Thymus (tissue), 11 donors: ENCODE measurements around the gene CBFA2T2. TPM values are rescaled to one million over a fixed set of nuclear protein-coding genes. Genes with fewer than 3 reads are reported as not detected.

Experiments used
- DNase-seq, 9 donors: peaks; one replicate each; pipeline ENCODE4 v3.0.0-alpha.2; 2013; ENCODE audit warnings: low spot score in 9 of 9, low read depth in 6 of 9, missing footprints in 1 of 9
- H3K27ac ChIP-seq, 2 donors: one replicate each; pipeline ENCODE4 v1.5.1; 2013; ENCODE audit warnings: control low read depth in 1 of 2, low read depth in 1 of 2, low read length in 1 of 2, mild to moderate bottlenecking in 1 of 2, moderate library complexity in 1 of 2
- H3K27me3 ChIP-seq, 2 donors: one replicate each; pipeline ENCODE4 v1.5.1; 2013; ENCODE audit warnings: low read length in 1 of 2; ENCODE audit not compliant: control insufficient read depth in 2 of 2, insufficient read depth in 1 of 2
- H3K36me3 ChIP-seq, 2 donors: one replicate each; pipeline ENCODE4 v1.5.1; 2013; ENCODE audit warnings: low read length in 1 of 2, mild to moderate bottlenecking in 1 of 2, moderate library complexity in 1 of 2; ENCODE audit not compliant: control insufficient read depth in 2 of 2, insufficient read depth in 2 of 2
- H3K4me1 ChIP-seq, 2 donors: one replicate each; pipeline ENCODE4 v1.5.1; 2013; ENCODE audit warnings: low read length in 2 of 2; ENCODE audit not compliant: control insufficient read depth in 2 of 2, insufficient read depth in 2 of 2
- H3K4me3 ChIP-seq, 2 donors: one replicate each; pipeline ENCODE4 v1.5.1; 2013; ENCODE audit warnings: low read length in 2 of 2, control low read depth in 1 of 2, mild to moderate bottlenecking in 1 of 2
- H3K9me3 ChIP-seq, 2 donors: one replicate each; pipeline ENCODE4 v1.5.1; 2013; ENCODE audit warnings: low read length in 1 of 2, mild to moderate bottlenecking in 1 of 2; ENCODE audit not compliant: control insufficient read depth in 2 of 2, insufficient read depth in 1 of 2
- WGBS: extraction: QIAGEN DNeasy Blood & Tissue Kit; methylation state at CpG from one replicate; pipeline ENCODE4 v1.1.7; 2013; 5-methylcytosine and 5-hydroxymethylcytosine counted together
- polyA plus RNA-seq: library from polyadenylated mRNA; stranded (reverse); fragments of 200-250 nt; gene quantifications from one replicate; pipeline ENCODE4 v1.2.3, GENCODE V29; 2013
- total RNA-seq: library from RNA; stranded (reverse); fragments of 120-200 nt; gene quantifications from one replicate; pipeline ENCODE4 v1.2.4, GENCODE V29; 2013
- donor health status: healthy.

The CBFA2T2 gene
- total and polyA plus RNA-seq, 2 donors = 6.4 to 9.1 TPM

- DNase-seq = no peak
- WGBS = 88% methylated on average over 10 of the region's 10 CpGs
- H3K9me3 ChIP-seq = no peaks in the 10 kb centered on the region
- H3K27ac ChIP-seq = no peak overlapping the region
- H3K27me3 ChIP-seq = no peaks in the 10 kb centered on the region
- peaks cover 0 to 4% of the 10 kb centered on the region in 2 donors for H3K4me1 ChIP-seq
- H3K36me3 ChIP-seq = peaks cover 0 to 6% of the 10 kb centered on the region in 2 donors
- no peak overlapping the region for H3K4me3 ChIP-seq
Measured at GRCh38 chr20:33650753-33651561, 161.1 kb downstream of the CBFA2T2 start.

GRCh38 chr20:33651562-33652048, 161.7 kb downstream of the CBFA2T2 start:
- no peak for DNase-seq
- no peak overlapping the region for H3K4me3 ChIP-seq
- peaks cover 0 to 3% of the 10 kb centered on the region in 2 donors for H3K36me3 ChIP-seq
- peaks cover 0 to 4% of the 10 kb centered on the region in 2 donors for H3K4me1 ChIP-seq
- H3K27me3 ChIP-seq = no peaks in the 10 kb centered on the region
- 91% methylated on average over 13 of the region's 13 CpGs for WGBS
- no peak overlapping the region for H3K27ac ChIP-seq
- H3K9me3 ChIP-seq = no peaks in the 10 kb centered on the region

GRCh38 chr20:33653218-33653899, 163.5 kb downstream of the CBFA2T2 start:
- DNase-seq = peak in 5 of 9 donors; percentile 35 to 73 (median 59)
- H3K27ac ChIP-seq = no peak overlapping the region
- peaks cover 0 to 4% of the 10 kb centered on the region in 2 donors for H3K4me1 ChIP-seq
- peaks cover 0 to 3% of the 10 kb centered on the region in 2 donors for H3K36me3 ChIP-seq
- H3K4me3 ChIP-seq = no peak overlapping the region
- WGBS = 65% methylated on average over 16 of the region's 16 CpGs
- H3K9me3 ChIP-seq = no peaks in the 10 kb centered on the region
- H3K27me3 ChIP-seq = no peaks in the 10 kb centered on the region

GRCh38 chr20:33653900-33654596, 164.2 kb downstream of the CBFA2T2 start:
- H3K4me3 ChIP-seq = no peak overlapping the region
- H3K36me3 ChIP-seq = peaks cover 0 to 9% of the 10 kb centered on the region in 2 donors
- H3K9me3 ChIP-seq = no peaks in the 10 kb centered on the region
- peaks cover 0 to 4% of the 10 kb centered on the region in 2 donors for H3K4me1 ChIP-seq
- DNase-seq = no peak
- H3K27me3 ChIP-seq = no peaks in the 10 kb centered on the region
- no peak overlapping the region for H3K27ac ChIP-seq
- 91% methylated on average over 11 of the region's 11 CpGs for WGBS

- DNase-seq = no peak
- no peak overlapping the region for H3K4me3 ChIP-seq
- H3K9me3 ChIP-seq = no peaks in the 10 kb centered on the region
- no peaks in the 10 kb centered on the region for H3K4me1 ChIP-seq
- H3K27me3 ChIP-seq = no peaks in the 10 kb centered on the region
- 84% methylated on average over 14 of the region's 14 CpGs for WGBS
- peaks cover 0 to 9% of the 10 kb centered on the region in 2 donors for H3K36me3 ChIP-seq
- H3K27ac ChIP-seq = no peak overlapping the region
Measured at GRCh38 chr20:33654680-33655161, 164.8 kb downstream of the CBFA2T2 start.

GRCh38 chr20:33655164-33655563, 165.3 kb downstream of the CBFA2T2 start:
- Histone ChIP-seq H3K9me3 (no peaks in the 10 kb centered on the region), H3K36me3 (peaks cover 0 to 9% of the 10 kb centered on the region in 2 donors), H3K27ac (no peak overlapping the region), H3K4me1 (no peaks in the 10 kb centered on the region), H3K27me3 (no peaks in the 10 kb centered on the region), H3K4me3 (no peak overlapping the region)
- WGBS = 76% methylated on average over 4 of the region's 4 CpGs
- no peak for DNase-seq

GRCh38 chr20:33656010-33656782, 166.3 kb downstream of the CBFA2T2 start:
- Histone ChIP-seq H3K9me3 (no peaks in the 10 kb centered on the region), H3K4me1 (no peaks in the 10 kb centered on the region), H3K36me3 (peaks cover 0 to 9% of the 10 kb centered on the region in 2 donors), H3K4me3 (no peak overlapping the region), H3K27ac (no peak overlapping the region), H3K27me3 (no peaks in the 10 kb centered on the region)
- 96% methylated on average over 10 of the region's 10 CpGs for WGBS
- DNase-seq = no peak

GRCh38 chr20:33656783-33657703, 167.1 kb downstream of the CBFA2T2 start:
- H3K36me3 ChIP-seq = peaks cover 0 to 9% of the 10 kb centered on the region in 2 donors
- no peaks in the 10 kb centered on the region for H3K4me1 ChIP-seq
- H3K27ac ChIP-seq = no peak overlapping the region
- no peak overlapping the region for H3K4me3 ChIP-seq
- H3K27me3 ChIP-seq = no peaks in the 10 kb centered on the region
- WGBS = 98% methylated on average over 17 of the region's 17 CpGs
- no peak for DNase-seq
- no peaks in the 10 kb centered on the region for H3K9me3 ChIP-seq
